GM12892 (cell line): ENCODE measurements around the gene PCNX2.

Experiments used
- POLR2A ChIP-seq: IDR thresholded peaks from 2 replicates; pipeline ENCODE4 v1.6.1; 2011; ENCODE audit warnings: low read depth, low read length, control low read depth
- POLR2AphosphoS5 ChIP-seq: IDR thresholded peaks from 2 replicates; pipeline ENCODE4 v1.6.1; 2011; ENCODE audit warnings: low read depth, low read length, control low read depth
- TAF1 ChIP-seq: IDR thresholded peaks from 2 replicates; pipeline ENCODE4 v1.6.1; 2011; ENCODE audit warnings: low read depth, mild to moderate bottlenecking, control low read depth, low read length, borderline replicate concordance

DNA sequence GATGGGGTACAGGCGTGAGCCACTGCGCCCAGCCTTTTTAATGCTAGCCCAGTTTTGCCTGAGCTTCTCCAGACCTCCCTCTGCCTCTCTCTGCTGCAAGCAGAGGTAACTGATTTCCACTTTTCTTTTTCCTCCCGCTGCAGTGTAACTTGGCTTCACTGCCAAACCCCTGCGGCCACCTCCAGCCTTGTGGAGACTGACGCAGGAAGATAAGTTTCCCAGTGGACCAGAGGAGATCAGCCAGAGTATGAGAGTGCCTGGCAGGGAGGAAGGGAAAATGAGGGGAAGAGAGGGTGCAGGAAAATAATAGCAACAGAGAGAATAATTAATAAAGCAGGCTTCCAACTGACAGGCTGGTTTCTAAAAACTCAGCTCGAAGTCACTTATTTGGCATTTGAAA, 143.7 kb downstream of the PCNX2 start:
- TF ChIP-seq POLR2A (no peak), POLR2AphosphoS5 (no peak), TAF1 (no peak)
